Activated naive CD8-positive, alpha-beta T cell treated with anti-CD3 and anti-CD28 coated beads, Interleukin-2, amount 10 ng/mL, durations not matched to agents 7 days and 5 days (primary cell): ENCODE results near the gene TRAPPC4. TPM values are rescaled to one million over a fixed set of nuclear protein-coding genes. Genes with fewer than 3 reads are reported as not detected.
A peak's percentile ranks its signal among the peaks of the same experiment; 100 is the strongest.
"Not testable (repeated sequence)": the region's sequence is repeated elsewhere in the genome, so short reads cannot be mapped to it uniquely, and the experiment has no call there.

Experiments used
- ATAC-seq: fragments of 150-1000 bp; cut with Tn5 transposase; one replicate; pipeline ENCODE4 v1.10.0; 2021; ENCODE audit warnings: low read depth, moderate library complexity
- POLR2A ChIA-PET: fragments of 350-600 bp; sonication (Branson Sonifier 250); formaldehyde crosslinking; loops from one replicate; lab custom pipeline; 2021; ENCODE audit warnings: antibody characterized with exemption; lab: Charles Lee
- DNase-seq: peaks from one replicate; pipeline ENCODE4 v3.0.0; 2021
- H3K27ac Mint-ChIP-seq: one replicate; pipeline ENCODE4 v1.8.0; 2022; ENCODE audit warnings: mild to moderate bottlenecking, mixed read lengths
- H3K27me3 Mint-ChIP-seq: one replicate; pipeline ENCODE4 v1.8.0; 2022; ENCODE audit warnings: mild to moderate bottlenecking, moderate library complexity, mixed read lengths
- H3K36me3 Mint-ChIP-seq: one replicate; pipeline ENCODE4 v1.8.0; 2021; ENCODE audit warnings: mild to moderate bottlenecking, mixed read lengths
- H3K4me1 Mint-ChIP-seq: one replicate; pipeline ENCODE4 v1.8.0; 2021; ENCODE audit warnings: mixed read lengths
- H3K4me3 Mint-ChIP-seq: one replicate; pipeline ENCODE4 v1.8.0; 2022; ENCODE audit warnings: mild to moderate bottlenecking, moderate library complexity, mixed read lengths
- H3K9me3 Mint-ChIP-seq: one replicate; pipeline ENCODE4 v1.8.0; 2021; ENCODE audit warnings: mixed read lengths
- total RNA-seq, 2 experiments: library from RNA; stranded (reverse); gene quantifications; one replicate each; pipeline ENCODE4 v1.2.3, GENCODE V29; 2021

TRAPPC4 gene
- total RNA-seq, 2 experiments from 2014 or later = 80.5 to 84.4 TPM

DNA sequence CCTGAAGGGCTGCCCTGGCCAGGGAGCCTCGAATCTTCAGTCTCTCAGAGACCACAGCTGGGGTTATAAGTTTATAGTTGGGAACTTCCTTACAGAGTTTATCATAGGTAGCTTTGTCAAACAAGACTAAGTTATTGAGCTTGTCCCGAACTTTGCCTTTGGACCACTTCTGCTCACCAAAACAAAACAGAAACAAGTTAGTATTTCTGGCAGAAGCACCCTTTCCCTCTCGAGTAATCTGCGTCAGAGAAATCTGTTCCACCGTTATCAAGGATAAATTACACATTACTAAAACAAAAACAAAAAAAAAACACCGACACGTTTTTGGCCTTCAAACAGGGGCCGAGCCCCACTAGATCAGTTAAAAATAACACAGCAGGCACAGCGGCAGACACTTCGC, 1.2 kb upstream of the TRAPPC4 start:
- Mint-ChIP-seq H3K27ac (peak overlapping the region; percentile 100), H3K4me3 (peak overlapping the region; percentile 99), H3K36me3 (peaks cover 43% of the 10 kb centered on the region), H3K4me1 (peaks cover 29% of the 10 kb centered on the region)
- not testable (repeated sequence) for ATAC-seq, DNase-seq, H3K9me3 Mint-ChIP-seq, H3K27me3 Mint-ChIP-seq
- POLR2A ChIA-PET = interaction anchor here (0.9 to 3.9 kb wide), 5 partner anchors 8 to 89 kb away, joined by 3 to 34 read pairs (median 5); partner anchors contain the start of genes CENATAC and SLC37A4

DNA sequence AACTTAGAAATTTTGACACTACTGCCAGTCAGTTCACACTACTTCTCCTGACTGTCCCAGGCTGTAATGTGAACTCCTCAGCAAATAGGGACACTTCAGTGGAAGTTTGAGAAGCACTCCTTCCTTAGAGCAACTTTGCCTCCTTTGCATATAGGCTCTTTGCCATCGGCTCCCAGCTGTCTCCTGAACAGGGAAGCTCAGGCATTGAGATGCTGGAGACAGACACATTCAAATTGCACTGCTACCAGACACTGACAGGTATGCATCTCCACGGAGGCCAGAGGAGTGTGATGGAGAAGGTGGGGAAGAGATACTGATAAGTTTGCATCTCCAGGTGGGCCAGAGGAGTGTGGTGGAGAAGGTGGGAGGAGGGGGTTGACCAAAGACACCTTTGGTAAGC, 1.4 kb downstream of the TRAPPC4 start:
- H3K36me3 Mint-ChIP-seq = peaks cover 36% of the 10 kb centered on the region
- H3K4me1 Mint-ChIP-seq = peaks cover 38% of the 10 kb centered on the region
- POLR2A ChIA-PET = interaction anchor here (1.8 to 3.9 kb wide), 3 partner anchors 23 to 228 kb away, joined by 4 to 34 read pairs (median 9); partner anchors contain the start of genes CENATAC and HYOU1
- DNase-seq (no peak), ATAC-seq (no peak)
- H3K27me3 Mint-ChIP-seq = no peaks in the 10 kb centered on the region
- H3K27ac Mint-ChIP-seq = peak overlapping the region; percentile 100
- H3K4me3 Mint-ChIP-seq = peak overlapping the region; percentile 99
- no peaks in the 10 kb centered on the region for H3K9me3 Mint-ChIP-seq

DNA sequence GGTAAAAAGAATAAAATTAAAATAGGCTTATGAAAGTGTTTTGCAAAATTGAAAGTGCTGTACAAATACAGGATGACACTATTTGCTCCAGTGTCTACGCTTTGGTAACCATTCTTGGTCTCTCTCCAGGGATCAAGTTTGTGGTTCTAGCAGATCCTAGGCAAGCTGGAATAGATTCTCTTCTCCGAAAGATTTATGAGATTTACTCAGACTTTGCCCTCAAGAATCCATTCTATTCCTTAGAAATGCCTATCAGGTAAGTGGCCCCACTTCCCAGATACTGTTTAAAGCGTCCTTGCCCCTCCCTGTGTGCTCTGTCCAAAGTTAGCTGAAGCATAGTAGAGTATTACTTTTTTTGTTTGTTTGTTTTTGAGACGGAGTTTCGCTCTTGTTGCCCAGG, 3.1 kb downstream of the TRAPPC4 start:
- no peaks in the 10 kb centered on the region for H3K9me3 Mint-ChIP-seq
- H3K27me3 Mint-ChIP-seq = no peaks in the 10 kb centered on the region
- DNase-seq (no peak), ATAC-seq (no peak)
- H3K27ac Mint-ChIP-seq = no peak overlapping the region
- H3K36me3 Mint-ChIP-seq = peaks cover 33% of the 10 kb centered on the region
- H3K4me3 Mint-ChIP-seq = no peak overlapping the region
- POLR2A ChIA-PET = interaction anchor here (0.6 kb wide), 1 partner anchor 62 kb away, joined by 3 read pairs; no protein-coding TSS in a partner anchor
- peaks cover 31% of the 10 kb centered on the region for H3K4me1 Mint-ChIP-seq

DNA sequence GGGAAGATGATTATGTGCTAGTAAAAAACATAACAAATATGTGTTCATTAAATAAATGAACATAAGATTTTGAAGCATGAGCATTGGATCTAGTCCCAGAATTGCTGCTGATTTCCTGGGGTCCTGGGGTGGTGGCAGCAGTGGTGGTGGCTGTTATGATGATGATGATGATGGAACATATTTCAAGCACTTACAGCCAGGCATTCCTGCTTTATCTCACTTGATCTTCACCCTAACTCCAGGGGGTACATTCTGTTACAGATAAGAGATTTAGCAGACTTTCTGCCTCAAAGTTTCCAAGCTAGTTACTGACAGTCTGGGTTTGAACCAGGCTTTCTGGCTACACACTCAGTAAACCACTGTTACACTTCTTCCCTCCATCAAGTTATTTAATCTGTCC, 5.2 kb downstream of the TRAPPC4 start:
- peaks cover 35% of the 10 kb centered on the region for H3K4me1 Mint-ChIP-seq
- H3K9me3 Mint-ChIP-seq = no peaks in the 10 kb centered on the region
- ATAC-seq = no peak
- peak overlapping the region; percentile 44 for H3K27ac Mint-ChIP-seq
- no peak overlapping the region for H3K4me3 Mint-ChIP-seq
- H3K27me3 Mint-ChIP-seq = no peaks in the 10 kb centered on the region
- POLR2A ChIA-PET = interaction anchor here (1.2 to 1.9 kb wide), 2 partner anchors 8 to 44 kb away, joined by 4 read pairs; partner anchors contain the start of gene VPS11
- DNase-seq = no peak
- H3K36me3 Mint-ChIP-seq = peaks cover 27% of the 10 kb centered on the region

- Mint-ChIP-seq H3K27ac (peak overlapping the region; percentile 80), H3K36me3 (peaks cover 28% of the 10 kb centered on the region), H3K27me3 (no peaks in the 10 kb centered on the region), H3K4me1 (peaks cover 40% of the 10 kb centered on the region), H3K9me3 (no peaks in the 10 kb centered on the region), H3K4me3 (no peak overlapping the region)
- POLR2A ChIA-PET = interaction anchor here (1.9 kb wide), 1 partner anchor 9 kb away, joined by 4 read pairs; no protein-coding TSS in a partner anchor
- ATAC-seq (no peak), DNase-seq (no peak)
Observed at GRCh38 chr11:119024430-119025098, 6.0 kb downstream of the TRAPPC4 start.

DNA sequence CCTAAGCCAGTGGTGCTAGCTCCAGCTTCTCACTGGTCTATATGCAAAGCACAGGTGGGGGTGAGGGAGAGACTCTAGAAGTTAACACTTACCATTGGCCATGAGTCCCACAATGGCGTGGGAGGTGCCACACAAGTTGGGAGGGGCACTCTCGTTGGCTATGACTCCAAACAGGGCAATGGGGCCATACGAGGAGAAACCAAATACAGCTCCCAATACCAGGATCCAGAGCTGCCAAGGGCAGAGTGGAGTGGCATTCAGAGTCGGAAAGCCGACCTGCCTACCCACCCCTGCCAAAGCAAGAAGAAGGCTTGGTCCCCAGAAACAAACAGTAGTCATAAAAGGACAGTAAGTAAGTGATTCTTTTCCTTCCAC, 6.5 kb downstream of the TRAPPC4 start:
- H3K36me3 Mint-ChIP-seq = peaks cover 26% of the 10 kb centered on the region
- POLR2A ChIA-PET = interaction anchor here (1.9 kb wide), 1 partner anchor 10 kb away, joined by 4 read pairs; no protein-coding TSS in a partner anchor
- peaks cover 39% of the 10 kb centered on the region for H3K4me1 Mint-ChIP-seq
- ATAC-seq = no peak
- no peaks in the 10 kb centered on the region for H3K27me3 Mint-ChIP-seq
- no peaks in the 10 kb centered on the region for H3K9me3 Mint-ChIP-seq
- H3K4me3 Mint-ChIP-seq = no peak overlapping the region
- no peak overlapping the region for H3K27ac Mint-ChIP-seq
- DNase-seq = no peak

GRCh38 chr11:119025541-119025940, 7.0 kb downstream of the TRAPPC4 start:
- DNase-seq (no peak), ATAC-seq (no peak)
- Mint-ChIP-seq H3K4me1 (peaks cover 38% of the 10 kb centered on the region), H3K9me3 (no peaks in the 10 kb centered on the region), H3K36me3 (peaks cover 25% of the 10 kb centered on the region), H3K27ac (no peak overlapping the region), H3K4me3 (no peak overlapping the region), H3K27me3 (no peaks in the 10 kb centered on the region)
- POLR2A ChIA-PET = interaction anchor here (1.9 kb wide), 1 partner anchor 10 kb away, joined by 4 read pairs; no protein-coding TSS in a partner anchor

GRCh38 chr11:119025978-119026766, 7.6 kb downstream of the TRAPPC4 start:
- no peaks in the 10 kb centered on the region for H3K27me3 Mint-ChIP-seq
- no peak for DNase-seq
- peaks cover 25% of the 10 kb centered on the region for H3K36me3 Mint-ChIP-seq
- H3K9me3 Mint-ChIP-seq = no peaks in the 10 kb centered on the region
- no peak for ATAC-seq
- no peak overlapping the region for H3K4me3 Mint-ChIP-seq
- POLR2A ChIA-PET = interaction anchor here (1.6 kb wide), 1 partner anchor 8 kb away, joined by 4 read pairs; the partner anchor contains the start of gene RPS25
- no peak overlapping the region for H3K27ac Mint-ChIP-seq
- H3K4me1 Mint-ChIP-seq = peaks cover 38% of the 10 kb centered on the region

DNA sequence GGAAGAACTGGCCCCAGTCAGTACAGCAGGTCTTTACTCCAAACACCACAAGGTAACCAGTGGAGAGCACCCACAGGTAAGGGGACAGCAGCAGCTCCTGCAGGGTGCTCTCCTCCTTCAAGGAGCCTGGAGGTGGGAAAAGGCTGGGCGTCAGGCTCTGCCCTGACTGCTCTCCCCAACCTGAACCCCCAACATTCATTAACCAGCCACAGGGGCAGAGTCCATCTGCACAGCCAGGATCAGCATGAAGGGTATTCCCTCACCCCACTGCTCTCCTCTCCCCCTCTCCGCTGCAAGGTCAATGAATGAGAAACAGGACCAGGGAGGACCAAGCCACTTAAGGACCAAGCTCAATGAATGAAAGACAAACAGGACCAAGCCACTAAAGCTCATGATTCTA, 8.4 kb downstream of the TRAPPC4 start:
- POLR2A ChIA-PET = interaction anchor here (1.6 kb wide), 1 partner anchor 9 kb away, joined by 4 read pairs; the partner anchor contains the start of gene RPS25

DNA sequence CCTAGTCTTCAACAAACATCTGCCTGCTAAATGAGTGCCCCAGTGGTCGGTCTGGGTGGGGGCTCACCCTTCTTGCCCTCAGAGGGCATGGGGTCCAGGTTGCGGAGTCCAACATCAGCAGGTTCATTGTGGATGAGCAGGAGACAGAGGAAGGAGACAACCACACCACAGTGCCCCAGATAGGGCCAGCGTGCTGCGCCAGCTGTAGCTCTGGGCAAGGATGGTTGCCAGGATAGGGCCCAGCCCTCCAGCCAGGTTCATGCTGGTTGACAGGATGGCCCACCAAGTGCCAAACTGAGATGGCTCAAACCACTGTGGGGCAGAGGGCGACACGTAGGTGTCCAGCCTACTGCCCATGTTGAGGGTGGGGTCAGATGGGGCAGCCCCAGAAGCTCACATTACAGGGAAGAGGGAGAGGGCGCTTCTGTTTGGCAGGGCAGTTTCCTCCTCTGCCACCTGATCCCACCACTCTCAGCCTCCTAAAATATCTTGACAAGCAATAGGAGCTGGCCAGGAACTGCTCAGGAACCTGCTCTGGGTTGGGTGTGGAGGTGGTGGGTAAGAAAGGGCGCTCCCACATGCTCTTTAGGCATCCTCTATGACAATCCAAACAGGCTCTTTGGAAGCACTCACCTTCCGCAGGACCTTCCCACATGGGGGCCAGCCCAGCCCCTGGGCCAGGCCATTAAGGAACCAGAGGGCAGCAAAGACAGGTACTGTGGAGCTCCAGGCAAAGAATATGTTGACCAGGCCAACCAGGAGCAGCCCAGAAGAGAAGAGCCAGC, 9.2 kb downstream of the TRAPPC4 start:
- POLR2A ChIA-PET = interaction anchor here (0.6 kb wide), 1 partner anchor 25 kb away, joined by 5 read pairs; no protein-coding TSS in a partner anchor
- Mint-ChIP-seq H3K4me1 (peaks cover 34% of the 10 kb centered on the region), H3K4me3 (no peak overlapping the region), H3K27ac (no peak overlapping the region), H3K9me3 (no peaks in the 10 kb centered on the region), H3K27me3 (no peaks in the 10 kb centered on the region), H3K36me3 (peaks cover 20% of the 10 kb centered on the region)
- DNase-seq (no peak), ATAC-seq (no peak)

More for the DNA sequence above, 8.4 kb downstream of the TRAPPC4 start:
- H3K27ac Mint-ChIP-seq = peak overlapping the region; percentile 57
- no peaks in the 10 kb centered on the region for H3K27me3 Mint-ChIP-seq
- ATAC-seq (no peak), DNase-seq (no peak)
- no peak overlapping the region for H3K4me3 Mint-ChIP-seq
- H3K36me3 Mint-ChIP-seq = peaks cover 22% of the 10 kb centered on the region
- no peaks in the 10 kb centered on the region for H3K9me3 Mint-ChIP-seq
- peaks cover 34% of the 10 kb centered on the region for H3K4me1 Mint-ChIP-seq

GRCh38 chr11:119028346-119029068, 9.9 kb downstream of the TRAPPC4 start:
- H3K36me3 Mint-ChIP-seq = peaks cover 15% of the 10 kb centered on the region
- DNase-seq = no peak
- no peak overlapping the region for H3K4me3 Mint-ChIP-seq
- no peaks in the 10 kb centered on the region for H3K9me3 Mint-ChIP-seq
- H3K4me1 Mint-ChIP-seq = peaks cover 32% of the 10 kb centered on the region
- POLR2A ChIA-PET = no interaction called here
- ATAC-seq = no peak
- H3K27me3 Mint-ChIP-seq = no peaks in the 10 kb centered on the region
- H3K27ac Mint-ChIP-seq = no peak overlapping the region

DNA sequence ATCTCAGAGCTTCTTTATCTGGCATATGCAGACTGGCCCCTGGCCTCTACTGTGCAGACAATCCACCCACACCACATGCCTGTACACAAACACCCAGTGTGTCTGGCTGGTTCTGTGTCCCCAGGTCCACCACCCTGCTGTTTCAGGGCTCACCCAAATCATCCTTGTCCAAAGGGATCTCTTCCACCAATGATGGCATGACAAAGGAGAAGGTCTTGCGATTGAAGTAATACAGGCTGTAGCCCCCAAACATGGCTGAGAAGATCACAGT, 10.4 kb downstream of the TRAPPC4 start:
- peak overlapping the region; percentile 79 for H3K4me3 Mint-ChIP-seq
- POLR2A ChIA-PET = interaction anchor here (0.5 to 2.3 kb wide), 4 partner anchors 24 to 241 kb away, joined by 3 to 8 read pairs (median 4); partner anchors contain the start of gene VPS11
- no peak for DNase-seq
- H3K27ac Mint-ChIP-seq = peak overlapping the region; percentile 68
- peaks cover 29% of the 10 kb centered on the region for H3K4me1 Mint-ChIP-seq
- H3K36me3 Mint-ChIP-seq = peaks cover 14% of the 10 kb centered on the region
- H3K9me3 Mint-ChIP-seq = no peaks in the 10 kb centered on the region
- H3K27me3 Mint-ChIP-seq = no peaks in the 10 kb centered on the region
- ATAC-seq = no peak
